Activated CD8-positive, alpha-beta T cell treated with anti-CD3 and anti-CD28 coated beads for 36 hours (primary cell): ENCODE measurements around the gene NMU. TPM values are rescaled to one million over a fixed set of nuclear protein-coding genes. Genes with fewer than 3 reads are reported as not detected.

ENCODE experiments used
- ATAC-seq: fragments of 200-7000 bp; cut with Tn5 transposase; one replicate; pipeline ENCODE4 v1.10.0; 2021; ENCODE audit warnings: mild to moderate bottlenecking, moderate library complexity
- CTCF ChIA-PET: fragments of 350-600 bp; sonication (Branson Sonifier 250); formaldehyde crosslinking; loops from one replicate; lab custom pipeline; 2021; ENCODE audit warnings: antibody characterized with exemption; lab: Charles Lee
- POLR2A ChIA-PET: fragments of 350-600 bp; sonication (Branson Sonifier 250); formaldehyde crosslinking; loops from one replicate; lab custom pipeline; 2021; ENCODE audit warnings: antibody characterized with exemption; lab: Charles Lee
- DNase-seq: peaks from one replicate; pipeline ENCODE4 v3.0.0-alpha.2; 2020
- H3K27ac Mint-ChIP-seq: one replicate; pipeline ENCODE4 v1.8.0; 2021; ENCODE audit warnings: mild to moderate bottlenecking, mixed read lengths
- H3K27me3 Mint-ChIP-seq: one replicate; pipeline ENCODE4 v1.8.0; 2021; ENCODE audit warnings: mixed read lengths
- H3K36me3 Mint-ChIP-seq: one replicate; pipeline ENCODE4 v1.8.0; 2021; ENCODE audit warnings: low read depth, mixed read lengths
- H3K4me1 Mint-ChIP-seq: one replicate; pipeline ENCODE4 v1.8.0; 2021; ENCODE audit warnings: low read depth, mixed read lengths
- H3K4me3 Mint-ChIP-seq: one replicate; pipeline ENCODE4 v1.8.0; 2021; ENCODE audit warnings: mild to moderate bottlenecking, moderate library complexity, mixed read lengths
- H3K9me3 Mint-ChIP-seq: one replicate; pipeline ENCODE4 v1.8.0; 2021; ENCODE audit warnings: mixed read lengths
- intact Hi-C: fragments of 100-400 bp; cut with micrococcal nuclease; formaldehyde crosslinking; loops from one replicate; pipeline ENCODE4 v1.10.0; 2022
- total RNA-seq, 2 experiments: library from RNA; stranded (reverse); gene quantifications; one replicate each; pipeline ENCODE4 v1.2.3, GENCODE V29; 2021
- TF ChIP-seq, protein P1 (sequence below): fragments of 200-600 bp; IDR thresholded peaks from one replicate; pipeline ENCODE4 v1.8.0; 2022; ENCODE audit warnings: antibody characterized with exemption, mild to moderate bottlenecking

NMU gene
- total RNA-seq, 2 experiments from 2014 or later = 0.41 TPM; not detected in 1

DNA sequence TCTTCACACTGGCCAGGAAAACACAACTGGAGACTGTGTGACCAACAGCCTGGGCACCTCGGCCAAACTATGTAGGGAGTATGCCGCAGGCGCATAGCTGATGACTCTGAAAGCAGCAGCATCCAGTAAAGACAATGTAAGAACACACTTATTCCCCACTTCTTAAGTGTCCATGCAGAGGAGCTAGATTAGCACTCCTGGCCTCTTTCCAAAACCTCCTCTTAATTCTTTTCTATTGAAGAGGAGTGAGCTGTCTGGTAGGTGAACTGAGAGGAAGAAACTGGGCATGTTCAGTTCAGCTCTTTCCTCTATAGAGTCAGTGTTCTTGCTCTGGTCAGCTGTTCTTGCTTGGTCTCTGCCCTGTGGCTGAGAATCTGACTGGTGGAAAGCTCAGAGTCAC is 21.1 kb downstream of the NMU start:
- TF ChIP-seq, protein P1, sequence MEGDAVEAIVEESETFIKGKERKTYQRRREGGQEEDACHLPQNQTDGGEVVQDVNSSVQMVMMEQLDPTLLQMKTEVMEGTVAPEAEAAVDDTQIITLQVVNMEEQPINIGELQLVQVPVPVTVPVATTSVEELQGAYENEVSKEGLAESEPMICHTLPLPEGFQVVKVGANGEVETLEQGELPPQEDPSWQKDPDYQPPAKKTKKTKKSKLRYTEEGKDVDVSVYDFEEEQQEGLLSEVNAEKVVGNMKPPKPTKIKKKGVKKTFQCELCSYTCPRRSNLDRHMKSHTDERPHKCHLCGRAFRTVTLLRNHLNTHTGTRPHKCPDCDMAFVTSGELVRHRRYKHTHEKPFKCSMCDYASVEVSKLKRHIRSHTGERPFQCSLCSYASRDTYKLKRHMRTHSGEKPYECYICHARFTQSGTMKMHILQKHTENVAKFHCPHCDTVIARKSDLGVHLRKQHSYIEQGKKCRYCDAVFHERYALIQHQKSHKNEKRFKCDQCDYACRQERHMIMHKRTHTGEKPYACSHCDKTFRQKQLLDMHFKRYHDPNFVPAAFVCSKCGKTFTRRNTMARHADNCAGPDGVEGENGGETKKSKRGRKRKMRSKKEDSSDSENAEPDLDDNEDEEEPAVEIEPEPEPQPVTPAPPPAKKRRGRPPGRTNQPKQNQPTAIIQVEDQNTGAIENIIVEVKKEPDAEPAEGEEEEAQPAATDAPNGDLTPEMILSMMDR = no peak
- no peaks in the 10 kb centered on the region for H3K9me3 Mint-ChIP-seq
- H3K27ac Mint-ChIP-seq = no peak overlapping the region
- H3K4me3 Mint-ChIP-seq = no peak overlapping the region
- peaks cover 5% of the 10 kb centered on the region for H3K27me3 Mint-ChIP-seq
- intact Hi-C loops = no loop called here
- DNase-seq = no peak
- ChIA-PET POLR2A (no interaction called here), CTCF (no interaction called here)
- H3K36me3 Mint-ChIP-seq = no peaks in the 10 kb centered on the region
- H3K4me1 Mint-ChIP-seq = peaks cover 9% of the 10 kb centered on the region
- no peak for ATAC-seq

DNA sequence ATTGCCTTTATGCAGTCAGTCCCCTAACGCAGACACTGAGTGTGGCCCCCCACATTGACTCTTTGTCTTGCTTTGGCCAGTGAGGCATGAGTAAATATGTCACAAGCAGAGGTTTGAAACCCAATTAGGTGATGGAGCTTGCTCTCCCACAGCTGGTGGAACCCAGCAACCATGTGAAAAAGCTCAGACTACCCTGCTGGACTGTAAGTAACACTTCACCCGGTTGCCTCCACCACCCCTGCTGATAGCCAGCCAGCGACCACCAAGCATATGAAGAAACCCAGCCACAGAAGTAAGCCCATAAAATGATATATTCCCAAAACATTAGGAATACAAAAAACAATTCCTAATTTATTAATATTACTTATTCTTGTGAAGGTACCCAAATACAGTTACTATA is 22.5 kb downstream of the NMU start:
- peaks cover 9% of the 10 kb centered on the region for H3K4me1 Mint-ChIP-seq
- intact Hi-C loops = no loop called here
- H3K27me3 Mint-ChIP-seq = peaks cover 7% of the 10 kb centered on the region
- no peak overlapping the region for H3K27ac Mint-ChIP-seq
- POLR2A ChIA-PET = no interaction called here
- TF ChIP-seq, protein P1 = no peak
- DNase-seq (no peak), ATAC-seq (no peak)
- CTCF ChIA-PET = no interaction called here
- H3K4me3 Mint-ChIP-seq = no peak overlapping the region
- no peaks in the 10 kb centered on the region for H3K36me3 Mint-ChIP-seq
- H3K9me3 Mint-ChIP-seq = no peaks in the 10 kb centered on the region

DNA sequence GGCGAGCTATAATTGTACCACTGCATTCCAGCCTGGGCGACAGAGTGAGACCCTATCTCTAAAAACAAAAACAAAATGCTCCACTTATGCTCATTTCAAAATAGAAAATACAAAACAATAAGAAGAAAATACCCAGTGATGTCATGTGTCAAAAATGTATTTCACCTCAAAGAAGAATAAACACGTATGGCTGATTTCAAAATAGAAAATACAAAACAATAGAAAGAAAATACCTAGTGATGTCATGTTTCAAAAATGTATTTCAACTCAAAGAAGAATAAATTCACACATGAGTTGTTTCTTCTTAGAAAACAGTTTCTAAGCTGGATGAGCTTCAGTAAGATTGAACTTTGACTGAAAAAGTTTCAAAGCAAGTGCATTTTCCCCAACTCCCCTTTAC is 23.8 kb downstream of the NMU start:
- TF ChIP-seq, protein P1 = no peak
- no peak overlapping the region for H3K4me3 Mint-ChIP-seq
- ChIA-PET POLR2A (no interaction called here), CTCF (no interaction called here)
- no peaks in the 10 kb centered on the region for H3K9me3 Mint-ChIP-seq
- DNase-seq = no peak
- peaks cover 2% of the 10 kb centered on the region for H3K4me1 Mint-ChIP-seq
- intact Hi-C loops = no loop called here
- no peaks in the 10 kb centered on the region for H3K36me3 Mint-ChIP-seq
- peaks cover 6% of the 10 kb centered on the region for H3K27me3 Mint-ChIP-seq
- H3K27ac Mint-ChIP-seq = no peak overlapping the region
- no peak for ATAC-seq

DNA sequence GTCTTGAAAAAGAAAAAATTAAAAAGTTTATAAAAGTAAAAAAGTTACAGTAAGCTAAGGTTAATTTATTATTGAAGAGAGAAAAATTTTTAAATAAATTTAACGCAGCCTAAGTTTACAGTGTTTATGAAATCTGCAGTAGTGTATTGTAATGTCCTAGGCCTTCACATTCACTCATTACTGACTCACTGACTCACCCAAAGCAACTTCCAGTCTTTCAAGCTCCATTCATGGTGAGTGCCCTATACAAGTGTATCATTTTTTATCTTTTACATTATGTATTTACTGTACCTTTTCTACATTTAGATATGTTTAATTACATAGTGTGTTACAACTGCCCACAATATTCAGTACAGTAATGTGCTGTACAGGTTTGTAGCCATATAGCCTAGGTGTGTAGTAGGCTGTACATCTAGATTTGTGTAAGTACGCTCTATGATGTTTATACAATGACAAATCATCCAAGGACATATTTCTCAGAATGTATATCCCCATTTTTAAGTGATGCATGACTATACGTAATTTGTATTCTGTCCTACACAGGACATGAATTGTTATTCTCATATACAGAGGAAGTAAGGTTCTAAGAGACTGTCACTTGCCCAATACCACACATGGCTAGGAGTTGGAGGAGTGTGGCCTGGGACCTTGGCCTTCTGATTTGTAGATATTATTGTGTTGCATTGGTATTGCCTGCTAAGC is 24.6 kb downstream of the NMU start:
- TF ChIP-seq, protein P1 = no peak
- H3K27ac Mint-ChIP-seq = no peak overlapping the region
- H3K9me3 Mint-ChIP-seq = no peaks in the 10 kb centered on the region
- H3K4me3 Mint-ChIP-seq = no peak overlapping the region
- ChIA-PET POLR2A (no interaction called here), CTCF (no interaction called here)
- DNase-seq (no peak), ATAC-seq (no peak)
- no peaks in the 10 kb centered on the region for H3K4me1 Mint-ChIP-seq
- intact Hi-C loops = no loop called here
- no peaks in the 10 kb centered on the region for H3K36me3 Mint-ChIP-seq
- H3K27me3 Mint-ChIP-seq = peaks cover 5% of the 10 kb centered on the region

DNA sequence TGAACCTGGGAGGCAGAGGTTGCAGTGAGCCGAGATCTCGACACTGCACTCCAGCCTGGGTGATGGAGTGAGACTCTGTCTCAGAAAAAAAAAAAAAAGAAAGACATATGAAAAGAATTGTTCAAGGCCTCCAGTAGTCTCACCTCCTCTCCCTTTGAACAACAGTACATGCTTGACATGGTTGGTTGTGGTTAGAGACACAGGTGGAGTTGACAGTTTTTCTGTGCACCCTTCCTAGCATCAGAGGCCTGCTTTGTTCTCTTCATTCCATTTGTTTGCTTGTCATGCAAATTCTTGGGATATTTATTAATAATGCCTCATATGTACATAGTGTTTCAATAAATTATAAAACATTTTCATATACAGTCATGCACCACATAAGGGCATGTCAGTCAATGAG is 25.7 kb downstream of the NMU start:
- no peak for DNase-seq
- intact Hi-C loops = no loop called here
- CTCF ChIA-PET = no interaction called here
- no peak overlapping the region for H3K4me3 Mint-ChIP-seq
- TF ChIP-seq, protein P1 = no peak
- H3K36me3 Mint-ChIP-seq = no peaks in the 10 kb centered on the region
- no peaks in the 10 kb centered on the region for H3K9me3 Mint-ChIP-seq
- POLR2A ChIA-PET = no interaction called here
- no peak for ATAC-seq
- H3K27me3 Mint-ChIP-seq = peaks cover 5% of the 10 kb centered on the region
- no peak overlapping the region for H3K27ac Mint-ChIP-seq
- no peaks in the 10 kb centered on the region for H3K4me1 Mint-ChIP-seq
